ENCODE results near the gene SLC39A2.

The SLC39A2 gene

DNA sequence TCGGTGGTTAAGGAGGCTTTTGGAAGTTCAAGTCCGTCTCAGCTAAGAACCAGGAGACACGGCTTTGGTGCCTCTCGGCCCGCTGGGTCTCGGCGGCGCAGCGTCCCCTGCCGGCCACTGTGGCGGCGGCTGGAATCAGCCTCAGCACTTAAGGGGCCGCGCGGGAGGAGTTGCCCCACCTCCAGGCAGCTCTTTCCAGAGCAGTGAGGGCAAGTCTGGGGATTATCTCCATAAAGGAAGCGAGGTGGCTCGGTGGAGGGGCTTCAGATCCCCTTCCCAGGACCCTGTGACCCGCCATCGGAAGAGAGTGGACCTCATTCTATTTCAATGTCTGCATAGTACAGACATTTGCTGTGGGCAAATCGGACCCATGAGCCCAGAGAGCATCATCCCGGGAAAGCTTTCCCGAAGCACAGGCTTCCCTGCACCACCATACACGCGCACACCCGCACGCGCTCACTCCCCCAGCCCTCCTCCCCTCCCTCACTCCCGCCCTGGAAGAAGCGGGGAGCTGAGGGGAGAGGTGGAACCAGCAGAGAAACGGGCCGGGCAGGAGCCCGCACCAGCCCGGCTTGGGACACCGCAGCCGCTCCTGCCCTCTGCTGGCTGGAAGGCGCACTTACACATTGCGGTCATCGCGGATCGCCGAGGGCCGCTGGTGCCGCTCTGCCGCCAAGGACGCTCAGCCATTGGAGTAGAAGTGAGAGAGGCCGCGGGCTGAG lies 27.9 kb upstream of the SLC39A2 start (continued):
- no peak for TF ChIP-seq ZNF530 (tag by site-specific recombination; IDR thresholded peaks at IDR 0.05; ENCODE audit: low read depth)
- TF ChIP-seq, protein P1, sequence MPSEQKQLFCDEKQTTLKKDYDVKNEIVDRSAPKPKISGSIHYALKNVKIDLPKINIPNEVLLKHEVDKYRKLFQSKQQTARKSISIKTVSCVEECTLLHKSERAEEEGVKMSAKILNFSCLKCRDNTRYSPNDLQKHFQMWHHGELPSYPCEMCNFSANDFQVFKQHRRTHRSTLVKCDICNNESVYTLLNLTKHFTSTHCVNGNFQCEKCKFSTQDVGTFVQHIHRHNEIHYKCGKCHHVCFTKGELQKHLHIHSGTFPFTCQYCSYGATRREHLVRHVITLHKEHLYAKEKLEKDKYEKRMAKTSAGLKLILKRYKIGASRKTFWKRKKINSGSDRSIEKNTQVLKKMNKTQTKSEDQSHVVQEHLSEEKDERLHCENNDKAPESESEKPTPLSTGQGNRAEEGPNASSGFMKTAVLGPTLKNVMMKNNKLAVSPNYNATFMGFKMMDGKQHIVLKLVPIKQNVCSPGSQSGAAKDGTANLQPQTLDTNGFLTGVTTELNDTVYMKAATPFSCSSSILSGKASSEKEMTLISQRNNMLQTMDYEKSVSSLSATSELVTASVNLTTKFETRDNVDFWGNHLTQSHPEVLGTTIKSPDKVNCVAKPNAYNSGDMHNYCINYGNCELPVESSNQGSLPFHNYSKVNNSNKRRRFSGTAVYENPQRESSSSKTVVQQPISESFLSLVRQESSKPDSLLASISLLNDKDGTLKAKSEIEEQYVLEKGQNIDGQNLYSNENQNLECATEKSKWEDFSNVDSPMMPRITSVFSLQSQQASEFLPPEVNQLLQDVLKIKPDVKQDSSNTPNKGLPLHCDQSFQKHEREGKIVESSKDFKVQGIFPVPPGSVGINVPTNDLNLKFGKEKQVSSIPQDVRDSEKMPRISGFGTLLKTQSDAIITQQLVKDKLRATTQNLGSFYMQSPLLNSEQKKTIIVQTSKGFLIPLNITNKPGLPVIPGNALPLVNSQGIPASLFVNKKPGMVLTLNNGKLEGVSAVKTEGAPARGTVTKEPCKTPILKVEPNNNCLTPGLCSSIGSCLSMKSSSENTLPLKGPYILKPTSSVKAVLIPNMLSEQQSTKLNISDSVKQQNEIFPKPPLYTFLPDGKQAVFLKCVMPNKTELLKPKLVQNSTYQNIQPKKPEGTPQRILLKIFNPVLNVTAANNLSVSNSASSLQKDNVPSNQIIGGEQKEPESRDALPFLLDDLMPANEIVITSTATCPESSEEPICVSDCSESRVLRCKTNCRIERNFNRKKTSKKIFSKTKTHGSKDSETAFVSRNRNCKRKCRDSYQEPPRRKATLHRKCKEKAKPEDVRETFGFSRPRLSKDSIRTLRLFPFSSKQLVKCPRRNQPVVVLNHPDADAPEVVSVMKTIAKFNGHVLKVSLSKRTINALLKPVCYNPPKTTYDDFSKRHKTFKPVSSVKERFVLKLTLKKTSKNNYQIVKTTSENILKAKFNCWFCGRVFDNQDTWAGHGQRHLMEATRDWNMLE (tag by site-specific recombination; conservative IDR thresholded peaks at IDR 0.05; ENCODE audit: low read depth), result peak; percentile 17; the same call in 1 of the 2 replicates
- TF ChIP-seq ZBTB20 (tag by site-specific recombination; IDR thresholded peaks at IDR 0.05), result peak; percentile 70; the same call in 1 of the 2 replicates
- TF ChIP-seq, protein P2, sequence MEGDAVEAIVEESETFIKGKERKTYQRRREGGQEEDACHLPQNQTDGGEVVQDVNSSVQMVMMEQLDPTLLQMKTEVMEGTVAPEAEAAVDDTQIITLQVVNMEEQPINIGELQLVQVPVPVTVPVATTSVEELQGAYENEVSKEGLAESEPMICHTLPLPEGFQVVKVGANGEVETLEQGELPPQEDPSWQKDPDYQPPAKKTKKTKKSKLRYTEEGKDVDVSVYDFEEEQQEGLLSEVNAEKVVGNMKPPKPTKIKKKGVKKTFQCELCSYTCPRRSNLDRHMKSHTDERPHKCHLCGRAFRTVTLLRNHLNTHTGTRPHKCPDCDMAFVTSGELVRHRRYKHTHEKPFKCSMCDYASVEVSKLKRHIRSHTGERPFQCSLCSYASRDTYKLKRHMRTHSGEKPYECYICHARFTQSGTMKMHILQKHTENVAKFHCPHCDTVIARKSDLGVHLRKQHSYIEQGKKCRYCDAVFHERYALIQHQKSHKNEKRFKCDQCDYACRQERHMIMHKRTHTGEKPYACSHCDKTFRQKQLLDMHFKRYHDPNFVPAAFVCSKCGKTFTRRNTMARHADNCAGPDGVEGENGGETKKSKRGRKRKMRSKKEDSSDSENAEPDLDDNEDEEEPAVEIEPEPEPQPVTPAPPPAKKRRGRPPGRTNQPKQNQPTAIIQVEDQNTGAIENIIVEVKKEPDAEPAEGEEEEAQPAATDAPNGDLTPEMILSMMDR (tag by site-specific recombination; IDR thresholded peaks at IDR 0.05), result peak; percentile 84
- TF ChIP-seq, protein P3, sequence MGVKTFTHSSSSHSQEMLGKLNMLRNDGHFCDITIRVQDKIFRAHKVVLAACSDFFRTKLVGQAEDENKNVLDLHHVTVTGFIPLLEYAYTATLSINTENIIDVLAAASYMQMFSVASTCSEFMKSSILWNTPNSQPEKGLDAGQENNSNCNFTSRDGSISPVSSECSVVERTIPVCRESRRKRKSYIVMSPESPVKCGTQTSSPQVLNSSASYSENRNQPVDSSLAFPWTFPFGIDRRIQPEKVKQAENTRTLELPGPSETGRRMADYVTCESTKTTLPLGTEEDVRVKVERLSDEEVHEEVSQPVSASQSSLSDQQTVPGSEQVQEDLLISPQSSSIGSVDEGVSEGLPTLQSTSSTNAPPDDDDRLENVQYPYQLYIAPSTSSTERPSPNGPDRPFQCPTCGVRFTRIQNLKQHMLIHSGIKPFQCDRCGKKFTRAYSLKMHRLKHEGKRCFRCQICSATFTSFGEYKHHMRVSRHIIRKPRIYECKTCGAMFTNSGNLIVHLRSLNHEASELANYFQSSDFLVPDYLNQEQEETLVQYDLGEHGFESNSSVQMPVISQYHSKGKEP (tag by site-specific recombination; IDR thresholded peaks at IDR 0.05), result no peak
- peak; percentile 87 for TF ChIP-seq ZNF366 (tag by site-specific recombination; conservative IDR thresholded peaks at IDR 0.05)
- TF ChIP-seq ZNF133 (tag by site-specific recombination; IDR thresholded peaks at IDR 0.05), result no peak
- TF ChIP-seq ZNF24 (tag by site-specific recombination; IDR thresholded peaks at IDR 0.05), result 0 out of 2 replicates have a peak, but pooled peaks have one; percentile 46
- TF ChIP-seq ZBTB17 (tag by site-specific recombination; IDR thresholded peaks at IDR 0.05), result peak; percentile 99
- TF ChIP-seq, protein P4, sequence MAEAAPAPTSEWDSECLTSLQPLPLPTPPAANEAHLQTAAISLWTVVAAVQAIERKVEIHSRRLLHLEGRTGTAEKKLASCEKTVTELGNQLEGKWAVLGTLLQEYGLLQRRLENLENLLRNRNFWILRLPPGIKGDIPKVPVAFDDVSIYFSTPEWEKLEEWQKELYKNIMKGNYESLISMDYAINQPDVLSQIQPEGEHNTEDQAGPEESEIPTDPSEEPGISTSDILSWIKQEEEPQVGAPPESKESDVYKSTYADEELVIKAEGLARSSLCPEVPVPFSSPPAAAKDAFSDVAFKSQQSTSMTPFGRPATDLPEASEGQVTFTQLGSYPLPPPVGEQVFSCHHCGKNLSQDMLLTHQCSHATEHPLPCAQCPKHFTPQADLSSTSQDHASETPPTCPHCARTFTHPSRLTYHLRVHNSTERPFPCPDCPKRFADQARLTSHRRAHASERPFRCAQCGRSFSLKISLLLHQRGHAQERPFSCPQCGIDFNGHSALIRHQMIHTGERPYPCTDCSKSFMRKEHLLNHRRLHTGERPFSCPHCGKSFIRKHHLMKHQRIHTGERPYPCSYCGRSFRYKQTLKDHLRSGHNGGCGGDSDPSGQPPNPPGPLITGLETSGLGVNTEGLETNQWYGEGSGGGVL (tag by site-specific recombination; IDR thresholded peaks at IDR 0.05), result peak; percentile 92
- TF ChIP-seq, protein P5, sequence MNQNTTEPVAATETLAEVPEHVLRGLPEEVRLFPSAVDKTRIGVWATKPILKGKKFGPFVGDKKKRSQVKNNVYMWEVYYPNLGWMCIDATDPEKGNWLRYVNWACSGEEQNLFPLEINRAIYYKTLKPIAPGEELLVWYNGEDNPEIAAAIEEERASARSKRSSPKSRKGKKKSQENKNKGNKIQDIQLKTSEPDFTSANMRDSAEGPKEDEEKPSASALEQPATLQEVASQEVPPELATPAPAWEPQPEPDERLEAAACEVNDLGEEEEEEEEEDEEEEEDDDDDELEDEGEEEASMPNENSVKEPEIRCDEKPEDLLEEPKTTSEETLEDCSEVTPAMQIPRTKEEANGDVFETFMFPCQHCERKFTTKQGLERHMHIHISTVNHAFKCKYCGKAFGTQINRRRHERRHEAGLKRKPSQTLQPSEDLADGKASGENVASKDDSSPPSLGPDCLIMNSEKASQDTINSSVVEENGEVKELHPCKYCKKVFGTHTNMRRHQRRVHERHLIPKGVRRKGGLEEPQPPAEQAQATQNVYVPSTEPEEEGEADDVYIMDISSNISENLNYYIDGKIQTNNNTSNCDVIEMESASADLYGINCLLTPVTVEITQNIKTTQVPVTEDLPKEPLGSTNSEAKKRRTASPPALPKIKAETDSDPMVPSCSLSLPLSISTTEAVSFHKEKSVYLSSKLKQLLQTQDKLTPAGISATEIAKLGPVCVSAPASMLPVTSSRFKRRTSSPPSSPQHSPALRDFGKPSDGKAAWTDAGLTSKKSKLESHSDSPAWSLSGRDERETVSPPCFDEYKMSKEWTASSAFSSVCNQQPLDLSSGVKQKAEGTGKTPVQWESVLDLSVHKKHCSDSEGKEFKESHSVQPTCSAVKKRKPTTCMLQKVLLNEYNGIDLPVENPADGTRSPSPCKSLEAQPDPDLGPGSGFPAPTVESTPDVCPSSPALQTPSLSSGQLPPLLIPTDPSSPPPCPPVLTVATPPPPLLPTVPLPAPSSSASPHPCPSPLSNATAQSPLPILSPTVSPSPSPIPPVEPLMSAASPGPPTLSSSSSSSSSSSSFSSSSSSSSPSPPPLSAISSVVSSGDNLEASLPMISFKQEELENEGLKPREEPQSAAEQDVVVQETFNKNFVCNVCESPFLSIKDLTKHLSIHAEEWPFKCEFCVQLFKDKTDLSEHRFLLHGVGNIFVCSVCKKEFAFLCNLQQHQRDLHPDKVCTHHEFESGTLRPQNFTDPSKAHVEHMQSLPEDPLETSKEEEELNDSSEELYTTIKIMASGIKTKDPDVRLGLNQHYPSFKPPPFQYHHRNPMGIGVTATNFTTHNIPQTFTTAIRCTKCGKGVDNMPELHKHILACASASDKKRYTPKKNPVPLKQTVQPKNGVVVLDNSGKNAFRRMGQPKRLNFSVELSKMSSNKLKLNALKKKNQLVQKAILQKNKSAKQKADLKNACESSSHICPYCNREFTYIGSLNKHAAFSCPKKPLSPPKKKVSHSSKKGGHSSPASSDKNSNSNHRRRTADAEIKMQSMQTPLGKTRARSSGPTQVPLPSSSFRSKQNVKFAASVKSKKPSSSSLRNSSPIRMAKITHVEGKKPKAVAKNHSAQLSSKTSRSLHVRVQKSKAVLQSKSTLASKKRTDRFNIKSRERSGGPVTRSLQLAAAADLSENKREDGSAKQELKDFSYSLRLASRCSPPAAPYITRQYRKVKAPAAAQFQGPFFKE (tag by site-specific recombination; IDR thresholded peaks at IDR 0.05; ENCODE audit: borderline replicate concordance), result no peak
- TF ChIP-seq, protein P6, sequence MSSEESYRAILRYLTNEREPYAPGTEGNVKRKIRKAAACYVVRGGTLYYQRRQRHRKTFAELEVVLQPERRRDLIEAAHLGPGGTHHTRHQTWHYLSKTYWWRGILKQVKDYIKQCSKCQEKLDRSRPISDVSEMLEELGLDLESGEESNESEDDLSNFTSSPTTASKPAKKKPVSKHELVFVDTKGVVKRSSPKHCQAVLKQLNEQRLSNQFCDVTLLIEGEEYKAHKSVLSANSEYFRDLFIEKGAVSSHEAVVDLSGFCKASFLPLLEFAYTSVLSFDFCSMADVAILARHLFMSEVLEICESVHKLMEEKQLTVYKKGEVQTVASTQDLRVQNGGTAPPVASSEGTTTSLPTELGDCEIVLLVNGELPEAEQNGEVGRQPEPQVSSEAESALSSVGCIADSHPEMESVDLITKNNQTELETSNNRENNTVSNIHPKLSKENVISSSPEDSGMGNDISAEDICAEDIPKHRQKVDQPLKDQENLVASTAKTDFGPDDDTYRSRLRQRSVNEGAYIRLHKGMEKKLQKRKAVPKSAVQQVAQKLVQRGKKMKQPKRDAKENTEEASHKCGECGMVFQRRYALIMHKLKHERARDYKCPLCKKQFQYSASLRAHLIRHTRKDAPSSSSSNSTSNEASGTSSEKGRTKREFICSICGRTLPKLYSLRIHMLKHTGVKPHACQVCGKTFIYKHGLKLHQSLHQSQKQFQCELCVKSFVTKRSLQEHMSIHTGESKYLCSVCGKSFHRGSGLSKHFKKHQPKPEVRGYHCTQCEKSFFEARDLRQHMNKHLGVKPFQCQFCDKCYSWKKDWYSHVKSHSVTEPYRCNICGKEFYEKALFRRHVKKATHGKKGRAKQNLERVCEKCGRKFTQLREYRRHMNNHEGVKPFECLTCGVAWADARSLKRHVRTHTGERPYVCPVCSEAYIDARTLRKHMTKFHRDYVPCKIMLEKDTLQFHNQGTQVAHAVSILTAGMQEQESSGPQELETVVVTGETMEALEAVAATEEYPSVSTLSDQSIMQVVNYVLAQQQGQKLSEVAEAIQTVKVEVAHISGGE (tag by site-specific recombination; conservative IDR thresholded peaks at IDR 0.05; ENCODE audit: low read depth), result peak; percentile 76
- no peak for TF ChIP-seq TCF7L2 (IDR thresholded peaks at IDR 0.05; ENCODE audit: borderline replicate concordance, low read depth, low read length)
- no peak for TF ChIP-seq PRDM1 (tag by site-specific recombination; IDR thresholded peaks at IDR 0.05)
- TF ChIP-seq MEIS1 (CRISPR knock-in tag; IDR thresholded peaks at IDR 0.05; ENCODE audit: borderline replicate concordance), result no peak
- peak; percentile 43 for TF ChIP-seq ZNF335 (tag by site-specific recombination; conservative IDR thresholded peaks at IDR 0.05)
- TF ChIP-seq ZNF548 (tag by site-specific recombination; IDR thresholded peaks at IDR 0.05), result no peak
- TF ChIP-seq ZNF785 (tag by site-specific recombination; IDR thresholded peaks at IDR 0.05), result peak; percentile 13; the same call in 1 of the 2 replicates
